Testis (tissue), 3 donors: Measurements from ENCODE around the gene MDGA2. TPM values are rescaled to one million over a fixed set of nuclear protein-coding genes. Genes with fewer than 3 reads are reported as not detected.

Source experiments
- DNase-seq: peaks from one replicate; pipeline ENCODE4 v3.0.0-alpha.2; 2019
- H3K27ac ChIP-seq, 2 donors: fragments of 200-600 bp; sonication (generic); one replicate each; pipeline ENCODE4 v1.5.1; 2019
- H3K27me3 ChIP-seq: fragments of 200-600 bp; sonication (generic); one replicate; pipeline ENCODE4 v1.5.1; 2019
- H3K36me3 ChIP-seq: fragments of 200-600 bp; sonication (generic); one replicate; pipeline ENCODE4 v1.5.1; 2017; ENCODE audit warnings: low read depth; ENCODE audit errors: missing control alignments
- H3K4me1 ChIP-seq: fragments of 200-600 bp; sonication (generic); one replicate; pipeline ENCODE4 v1.5.1; 2019
- H3K4me3 ChIP-seq, 2 donors: fragments of 200-600 bp; sonication (generic); one replicate each; pipeline ENCODE4 v1.5.1; 2017 to 2019
- H3K9me3 ChIP-seq: fragments of 200-600 bp; sonication (generic); one replicate; pipeline ENCODE4 v1.5.1; 2017
- POLR2A ChIP-seq: fragments of 450-650 bp; IDR thresholded peaks from one replicate; pipeline ENCODE4 v1.6.1; 2017; ENCODE audit warnings: antibody characterized with exemption, mild to moderate bottlenecking, moderate library complexity
- WGBS, 2 donors: methylation state at CpG; one replicate each; pipeline ENCODE4 v1.1.5; 2018; 5-methylcytosine and 5-hydroxymethylcytosine counted together
- intact Hi-C: fragments of 100-400 bp; cut with DNase I; formaldehyde crosslinking; loops from one replicate; pipeline ENCODE4 v1.15.1; 2023; ENCODE audit warnings: low total_unique reads
- polyA plus RNA-seq: library from polyadenylated mRNA; stranded (reverse); fragments of 350-450 nt; fragmentation: Illumina TruSeq; extraction: RNeasy Lipid Tissue Mini Kit (QIAGEN cat#74804); gene quantifications from one replicate; pipeline ENCODE4 v1.2.3, GENCODE V29; 2014; ENCODE audit warnings: low read depth, low replicate concordance; ENCODE audit not compliant: insufficient read depth
- total RNA-seq, 2 donors: library from RNA; depleted of rRNA; stranded (reverse); fragments of >200 nt; gene quantifications; one replicate each; pipeline ENCODE4 v1.2.3, GENCODE V29; 2016
- TF ChIP-seq, protein P1 (sequence below), 3 experiments: fragments of 450-650 bp in 2 of 3; fragments of 200-600 bp in 1 of 3; sonication (generic) in 1 of 3; IDR thresholded peaks; one replicate each; pipeline ENCODE4 v1.5.1; 2016 to 2019; ENCODE audit warnings: antibody characterized with exemption in 3 of 3, mild to moderate bottlenecking in 2 of 3, moderate library complexity in 1 of 3

Gene MDGA2
- total and polyA plus RNA-seq, 3 donors from 2014 or later, result 3.9 to 11.6 (median 8.4) TPM

DNA sequence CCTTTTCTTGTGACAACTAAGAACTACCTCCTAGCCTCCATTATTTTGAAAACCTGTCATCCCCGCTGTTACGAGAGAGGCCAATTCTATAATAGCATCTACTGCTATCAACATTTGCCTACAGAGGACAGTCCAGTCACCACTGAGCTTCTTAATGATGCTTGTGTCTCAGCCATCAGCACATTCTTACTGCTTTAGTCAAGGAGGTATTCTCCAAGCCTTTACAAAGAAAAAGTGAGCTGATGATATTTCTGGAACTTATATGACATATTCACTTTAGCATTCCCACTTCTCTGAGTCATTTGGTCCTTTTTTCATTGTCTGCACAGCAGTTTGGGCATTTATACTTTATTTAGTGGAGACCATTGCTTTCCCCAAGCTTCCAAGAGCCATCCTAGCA lies 526.1 kb downstream of the MDGA2 start:
- Histone ChIP-seq H3K4me1 (no peaks in the 10 kb centered on the region), H3K4me3 (no peak overlapping the region), H3K9me3 (no peaks in the 10 kb centered on the region), H3K36me3 (no peaks in the 10 kb centered on the region), H3K27me3 (no peaks in the 10 kb centered on the region), H3K27ac (no peak overlapping the region)
- intact Hi-C loops, result no loop called here
- TF ChIP-seq, protein P1, sequence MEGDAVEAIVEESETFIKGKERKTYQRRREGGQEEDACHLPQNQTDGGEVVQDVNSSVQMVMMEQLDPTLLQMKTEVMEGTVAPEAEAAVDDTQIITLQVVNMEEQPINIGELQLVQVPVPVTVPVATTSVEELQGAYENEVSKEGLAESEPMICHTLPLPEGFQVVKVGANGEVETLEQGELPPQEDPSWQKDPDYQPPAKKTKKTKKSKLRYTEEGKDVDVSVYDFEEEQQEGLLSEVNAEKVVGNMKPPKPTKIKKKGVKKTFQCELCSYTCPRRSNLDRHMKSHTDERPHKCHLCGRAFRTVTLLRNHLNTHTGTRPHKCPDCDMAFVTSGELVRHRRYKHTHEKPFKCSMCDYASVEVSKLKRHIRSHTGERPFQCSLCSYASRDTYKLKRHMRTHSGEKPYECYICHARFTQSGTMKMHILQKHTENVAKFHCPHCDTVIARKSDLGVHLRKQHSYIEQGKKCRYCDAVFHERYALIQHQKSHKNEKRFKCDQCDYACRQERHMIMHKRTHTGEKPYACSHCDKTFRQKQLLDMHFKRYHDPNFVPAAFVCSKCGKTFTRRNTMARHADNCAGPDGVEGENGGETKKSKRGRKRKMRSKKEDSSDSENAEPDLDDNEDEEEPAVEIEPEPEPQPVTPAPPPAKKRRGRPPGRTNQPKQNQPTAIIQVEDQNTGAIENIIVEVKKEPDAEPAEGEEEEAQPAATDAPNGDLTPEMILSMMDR (IDR thresholded peaks at IDR 0.05), result no peak
- TF ChIP-seq POLR2A, result no peak
- DNase-seq, result no peak
- 95 to 100% methylated on average over 2 of the region's 2 CpGs for WGBS, 2 donors

DNA sequence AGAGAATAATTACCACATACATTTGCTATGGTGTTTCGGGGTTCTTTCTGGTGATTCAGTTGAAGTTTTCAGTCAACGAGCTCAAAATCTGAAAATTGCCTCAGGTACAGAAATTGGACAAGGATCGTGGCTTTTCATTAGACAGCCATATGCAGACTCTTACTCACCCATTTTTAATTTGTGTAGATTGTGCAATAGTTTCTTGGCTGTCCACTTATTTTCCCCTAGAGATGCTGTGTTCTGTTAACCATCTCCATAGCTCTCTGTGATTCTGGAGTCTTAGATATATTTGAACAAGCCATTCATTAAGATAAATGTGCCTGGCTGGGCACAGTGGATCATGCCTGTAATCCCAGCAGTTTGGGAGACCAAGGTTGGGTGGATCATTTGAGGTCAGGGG lies 526.7 kb downstream of the MDGA2 start:
- no peak overlapping the region for H3K4me3 ChIP-seq
- no peaks in the 10 kb centered on the region for H3K27me3 ChIP-seq
- 94% methylated on average over 3 of the region's 3 CpGs for WGBS, 2 donors
- TF ChIP-seq, protein P1 (IDR thresholded peaks at IDR 0.05), result no peak
- TF ChIP-seq POLR2A, result no peak
- H3K9me3 ChIP-seq, result no peaks in the 10 kb centered on the region
- intact Hi-C loops, result no loop called here
- no peak overlapping the region for H3K27ac ChIP-seq
- H3K36me3 ChIP-seq, result no peaks in the 10 kb centered on the region
- no peaks in the 10 kb centered on the region for H3K4me1 ChIP-seq
- no peak for DNase-seq

DNA sequence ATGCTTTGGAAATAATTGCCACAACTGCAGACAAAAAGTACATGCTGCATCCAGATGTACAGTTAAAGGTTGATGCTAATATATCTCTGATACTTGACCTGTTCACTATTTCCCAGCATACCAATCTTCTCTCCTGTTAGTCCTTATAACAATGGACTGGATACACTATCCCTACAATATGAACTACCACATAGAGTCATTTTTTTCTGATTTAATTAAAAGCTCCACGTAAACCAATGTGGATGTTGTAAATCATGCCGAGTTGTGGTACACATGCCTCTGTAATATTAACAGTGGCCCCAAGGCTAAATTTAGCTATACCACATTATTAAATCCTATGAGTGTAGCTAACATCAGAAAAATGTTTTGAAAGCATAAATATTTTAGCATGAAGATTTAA lies 554.8 kb downstream of the MDGA2 start:
- Histone ChIP-seq H3K4me3 (no peak overlapping the region), H3K4me1 (no peaks in the 10 kb centered on the region), H3K27ac (no peak overlapping the region), H3K9me3 (no peaks in the 10 kb centered on the region), H3K27me3 (no peaks in the 10 kb centered on the region), H3K36me3 (no peaks in the 10 kb centered on the region)
- no peak for DNase-seq
- intact Hi-C loops, result no loop called here
- TF ChIP-seq POLR2A, result no peak
- TF ChIP-seq, protein P1 (IDR thresholded peaks at IDR 0.05), result no peak
- WGBS, 2 donors, result 57 to 65% methylated on average over 2 of the region's 2 CpGs

DNA sequence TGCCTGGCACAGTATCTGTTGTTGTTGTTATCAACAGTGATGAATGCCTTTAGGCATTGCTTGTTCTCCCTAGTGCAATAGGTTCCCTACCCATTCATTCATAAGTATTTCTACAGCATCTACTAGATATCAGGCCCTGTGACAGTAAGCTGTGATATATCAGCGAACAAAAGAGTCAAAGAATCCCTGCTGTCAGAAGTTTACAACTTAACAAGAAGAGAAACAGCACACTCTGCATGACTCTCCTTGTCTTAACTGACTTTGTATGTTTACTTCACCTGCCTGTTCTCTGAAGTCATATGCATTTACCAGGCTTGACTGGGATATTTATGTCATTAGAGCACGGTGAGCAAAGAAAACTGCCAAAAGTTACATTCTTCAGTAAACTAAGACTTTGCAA lies 571.6 kb downstream of the MDGA2 start:
- Histone ChIP-seq H3K27ac (no peak overlapping the region), H3K4me3 (no peak overlapping the region), H3K36me3 (no peaks in the 10 kb centered on the region), H3K4me1 (no peaks in the 10 kb centered on the region), H3K27me3 (no peaks in the 10 kb centered on the region), H3K9me3 (no peaks in the 10 kb centered on the region)
- 66 to 68% methylated on average over 2 of the region's 2 CpGs for WGBS, 2 donors
- DNase-seq, result no peak
- no peak for TF ChIP-seq POLR2A
- TF ChIP-seq, protein P1 (IDR thresholded peaks at IDR 0.05), result no peak
- intact Hi-C loops, result no loop called here

DNA sequence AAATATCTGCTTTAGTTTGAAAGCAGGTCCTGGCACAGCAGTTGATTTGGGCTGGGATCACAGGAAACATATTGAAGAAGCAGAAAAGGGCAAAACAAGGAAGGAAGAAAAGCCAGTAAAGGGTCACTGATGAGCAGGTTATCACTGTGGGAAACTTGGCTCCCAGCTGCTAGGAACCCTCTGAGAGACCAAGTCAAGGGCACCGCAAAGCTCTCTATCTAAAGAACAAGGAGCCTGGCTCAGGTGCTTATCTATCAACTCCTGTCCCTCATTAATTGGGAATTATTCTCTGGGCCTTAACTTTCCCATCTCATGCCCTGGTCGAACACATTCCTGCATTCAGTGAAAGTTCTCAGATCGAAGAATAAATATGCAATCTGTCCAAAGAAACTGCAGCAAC lies 572.9 kb downstream of the MDGA2 start:
- 67 to 71% methylated on average over 3 of the region's 3 CpGs for WGBS, 2 donors
- intact Hi-C loops, result no loop called here
- no peak for TF ChIP-seq POLR2A
- TF ChIP-seq, protein P1 (IDR thresholded peaks at IDR 0.05), result no peak
- H3K27me3 ChIP-seq, result no peaks in the 10 kb centered on the region
- no peaks in the 10 kb centered on the region for H3K9me3 ChIP-seq
- no peaks in the 10 kb centered on the region for H3K4me1 ChIP-seq
- H3K36me3 ChIP-seq, result no peaks in the 10 kb centered on the region
- no peak overlapping the region for H3K27ac ChIP-seq
- no peak overlapping the region for H3K4me3 ChIP-seq
- DNase-seq, result no peak
